Panc1 (cell line): ENCODE data around the gene FAM200C.

Source experiments
- CTCF ChIP-seq: fragments of 450-650 bp; IDR thresholded peaks from 2 replicates; pipeline ENCODE4 v1.5.1; 2017; ENCODE audit warnings: mild to moderate bottlenecking
- REST ChIP-seq, 2 experiments: IDR thresholded peaks; 2 replicates each; pipeline ENCODE4 v1.6.1; 2011 to 2012; ENCODE audit warnings: low read depth in 2 of 2, control low read depth in 1 of 2, low read length in 1 of 2, mild to moderate bottlenecking in 1 of 2, moderate library complexity in 1 of 2; ENCODE audit not compliant: insufficient read depth in 1 of 2

GRCh38 chr5:160420331-160420610 lies 20.4 kb upstream of the FAM200C start:
- TF ChIP-seq REST (IDR thresholded peaks at IDR 0.05; ENCODE audit: insufficient read depth in 1 of 2, low read depth in 2 of 2, low read length in 1 of 2) (no peak), CTCF (no peak)
